SU-DHL-6 (cell line): ENCODE data around the gene GRM3.

ENCODE experiments used
- H2AFZ ChIP-seq: fragments of 200-600 bp; sonication (generic); 2 replicates; pipeline ENCODE4 v1.6.1; 2014; ENCODE audit warnings: low read depth, mild to moderate bottlenecking, moderate library complexity, mixed read lengths, antibody characterized with exemption, low read length; ENCODE audit not compliant: severe bottlenecking
- H3F3A ChIP-seq: fragments of 200-600 bp; shearing (Covaris generic); 2 replicates; pipeline ENCODE4 v1.6.0; 2016; ENCODE audit warnings: antibody characterized with exemption, mild to moderate bottlenecking; ENCODE audit not compliant: insufficient read depth
- H3K27ac ChIP-seq: fragments of 200-600 bp; sonication (generic); 2 replicates; pipeline ENCODE4 v1.5.1; 2016; ENCODE audit warnings: low read depth, mild to moderate bottlenecking, low read length, moderate library complexity, mixed read lengths
- H3K27me3 ChIP-seq: fragments of 200-600 bp; sonication (generic), shearing (Covaris generic); 2 replicates; pipeline ENCODE4 v1.6.0; 2014; ENCODE audit warnings: mild to moderate bottlenecking, low read length
- H3K36me3 ChIP-seq: fragments of 200-600 bp; sonication (generic); 2 replicates; pipeline ENCODE4 v1.6.1; 2014; ENCODE audit warnings: mild to moderate bottlenecking, low read length, mixed read lengths
- H3K4me2 ChIP-seq: fragments of 300-600, 200-600 bp; shearing (Covaris generic), sonication (generic); 2 replicates; pipeline ENCODE4 v1.6.0; 2014; ENCODE audit warnings: low read length, low read depth, mild to moderate bottlenecking; ENCODE audit not compliant: poor library complexity, severe bottlenecking
- H3K4me3 ChIP-seq: fragments of 200-600 bp; sonication (generic); 2 replicates; pipeline ENCODE4 v1.5.1; 2014; ENCODE audit warnings: antibody characterized with exemption, low read length, mild to moderate bottlenecking, mixed read lengths; ENCODE audit not compliant: insufficient read depth, poor library complexity, severe bottlenecking
- H3K79me2 ChIP-seq: fragments of 200-600 bp; sonication (generic); 2 replicates; pipeline ENCODE4 v1.6.1; 2014; ENCODE audit warnings: mild to moderate bottlenecking, low read length, moderate library complexity; ENCODE audit not compliant: insufficient read depth
- H3K9ac ChIP-seq: fragments of 200-600 bp; sonication (generic); 2 replicates; pipeline ENCODE4 v1.7.0; 2014; ENCODE audit warnings: mild to moderate bottlenecking, low read length
- H3K9me2 ChIP-seq: fragments of 200-600 bp; sonication (generic); replicated peaks from 2 replicates; pipeline ENCODE4 v1.6.1; 2014; ENCODE audit warnings: low read length; ENCODE audit not compliant: insufficient read depth
- H3K9me3 ChIP-seq: fragments of 200-600 bp; sonication (generic); 2 replicates; pipeline ENCODE4 v1.6.1; 2014; ENCODE audit warnings: low read length, mixed read lengths; ENCODE audit not compliant: insufficient read depth
- H4K20me1 ChIP-seq: fragments of 200-600 bp; sonication (generic); 2 replicates; pipeline ENCODE4 v1.6.1; 2014; ENCODE audit warnings: low read depth, mild to moderate bottlenecking, antibody characterized with exemption, low read length, moderate library complexity, mixed read lengths
- EZH2phosphoT487 ChIP-seq: fragments of 200-600 bp; sonication (generic), shearing (Covaris generic); conservative IDR thresholded peaks from 2 replicates; pipeline ENCODE4 v1.6.1; 2018; ENCODE audit warnings: mild to moderate bottlenecking, antibody characterized with exemption, low read length, moderate library complexity, mixed read lengths
- TF ChIP-seq, protein P1 (sequence below): fragments of 200-600 bp; sonication (generic); IDR thresholded peaks from one replicate; pipeline ENCODE4 v1.5.1; 2017; ENCODE audit warnings: antibody characterized with exemption, mild to moderate bottlenecking, low read length, moderate library complexity; ENCODE audit not compliant: insufficient read depth, poor library complexity, severe bottlenecking

GRM3 gene

GRCh38 chr7:86814661-86815379 lies 171.1 kb downstream of the GRM3 start:
- Histone ChIP-seq H3K36me3 (no peaks in the 10 kb centered on the region), H3K4me2 (no peak overlapping the region), H3K9me2 (no peaks in the 10 kb centered on the region), H3F3A (no peaks in the 10 kb centered on the region), H3K79me2 (no peaks in the 10 kb centered on the region), H3K9me3 (no peaks in the 10 kb centered on the region), H3K27me3 (no peaks in the 10 kb centered on the region), H3K9ac (no peak overlapping the region), H3K27ac (no peak overlapping the region), H4K20me1 (no peaks in the 10 kb centered on the region), H2AFZ (no peak overlapping the region), H3K4me3 (no peak overlapping the region)
- TF ChIP-seq, protein P1, sequence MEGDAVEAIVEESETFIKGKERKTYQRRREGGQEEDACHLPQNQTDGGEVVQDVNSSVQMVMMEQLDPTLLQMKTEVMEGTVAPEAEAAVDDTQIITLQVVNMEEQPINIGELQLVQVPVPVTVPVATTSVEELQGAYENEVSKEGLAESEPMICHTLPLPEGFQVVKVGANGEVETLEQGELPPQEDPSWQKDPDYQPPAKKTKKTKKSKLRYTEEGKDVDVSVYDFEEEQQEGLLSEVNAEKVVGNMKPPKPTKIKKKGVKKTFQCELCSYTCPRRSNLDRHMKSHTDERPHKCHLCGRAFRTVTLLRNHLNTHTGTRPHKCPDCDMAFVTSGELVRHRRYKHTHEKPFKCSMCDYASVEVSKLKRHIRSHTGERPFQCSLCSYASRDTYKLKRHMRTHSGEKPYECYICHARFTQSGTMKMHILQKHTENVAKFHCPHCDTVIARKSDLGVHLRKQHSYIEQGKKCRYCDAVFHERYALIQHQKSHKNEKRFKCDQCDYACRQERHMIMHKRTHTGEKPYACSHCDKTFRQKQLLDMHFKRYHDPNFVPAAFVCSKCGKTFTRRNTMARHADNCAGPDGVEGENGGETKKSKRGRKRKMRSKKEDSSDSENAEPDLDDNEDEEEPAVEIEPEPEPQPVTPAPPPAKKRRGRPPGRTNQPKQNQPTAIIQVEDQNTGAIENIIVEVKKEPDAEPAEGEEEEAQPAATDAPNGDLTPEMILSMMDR: peak; percentile 58
- no peak for TF ChIP-seq EZH2phosphoT487

- Histone ChIP-seq H2AFZ (no peak overlapping the region), H3K27ac (no peak overlapping the region), H3K79me2 (no peaks in the 10 kb centered on the region), H3K4me2 (no peak overlapping the region), H3F3A (no peaks in the 10 kb centered on the region), H3K36me3 (no peaks in the 10 kb centered on the region), H3K4me3 (no peak overlapping the region), H3K9me3 (no peaks in the 10 kb centered on the region), H3K9me2 (no peaks in the 10 kb centered on the region), H4K20me1 (no peaks in the 10 kb centered on the region), H3K27me3 (no peaks in the 10 kb centered on the region), H3K9ac (no peak overlapping the region)
- no peak for TF ChIP-seq EZH2phosphoT487
- TF ChIP-seq, protein P1: no peak
Observed at GRCh38 chr7:86815556-86815955, 171.8 kb downstream of the GRM3 start.

DNA sequence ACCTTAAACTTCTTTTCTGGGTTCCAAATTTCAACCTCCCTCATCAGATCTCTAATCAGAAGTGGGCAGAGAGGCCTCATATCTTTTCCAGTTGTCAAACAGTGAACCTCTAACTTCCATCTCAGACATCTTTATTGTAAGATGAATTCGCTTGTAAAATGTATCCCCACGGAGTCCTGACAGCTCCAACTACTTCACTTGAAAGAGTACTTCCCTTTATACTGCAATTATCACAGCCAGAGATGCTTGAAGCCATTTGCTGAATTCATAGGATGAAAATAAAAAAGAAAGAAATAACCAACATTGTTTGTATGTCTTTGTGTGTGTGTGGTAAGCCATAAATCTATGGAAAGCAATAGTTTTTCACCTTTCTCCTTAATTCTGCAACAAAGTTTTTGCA lies 175.2 kb downstream of the GRM3 start:
- H3K27me3 ChIP-seq: no peaks in the 10 kb centered on the region
- TF ChIP-seq EZH2phosphoT487: no peak
- TF ChIP-seq, protein P1: no peak
- no peaks in the 10 kb centered on the region for H3K9me3 ChIP-seq

More for the DNA sequence above, 175.2 kb downstream of the GRM3 start:
- Histone ChIP-seq H3K79me2 (no peaks in the 10 kb centered on the region), H3K4me2 (no peak overlapping the region), H3F3A (no peaks in the 10 kb centered on the region), H4K20me1 (no peaks in the 10 kb centered on the region), H2AFZ (no peak overlapping the region), H3K9ac (no peak overlapping the region), H3K9me2 (no peaks in the 10 kb centered on the region), H3K4me3 (no peak overlapping the region), H3K36me3 (no peaks in the 10 kb centered on the region), H3K27ac (no peak overlapping the region)
